ENCODE results near the gene PPIL4. TPM values are rescaled to one million over a fixed set of nuclear protein-coding genes. Genes with fewer than 3 reads are reported as not detected.

PPIL4 gene
- total and polyA plus RNA-seq, 2 of the 13 experiments (the other 11 are each of a cell fraction or from before 2014, with no cell fraction given), result 5.5 to 46.0 TPM

DNA sequence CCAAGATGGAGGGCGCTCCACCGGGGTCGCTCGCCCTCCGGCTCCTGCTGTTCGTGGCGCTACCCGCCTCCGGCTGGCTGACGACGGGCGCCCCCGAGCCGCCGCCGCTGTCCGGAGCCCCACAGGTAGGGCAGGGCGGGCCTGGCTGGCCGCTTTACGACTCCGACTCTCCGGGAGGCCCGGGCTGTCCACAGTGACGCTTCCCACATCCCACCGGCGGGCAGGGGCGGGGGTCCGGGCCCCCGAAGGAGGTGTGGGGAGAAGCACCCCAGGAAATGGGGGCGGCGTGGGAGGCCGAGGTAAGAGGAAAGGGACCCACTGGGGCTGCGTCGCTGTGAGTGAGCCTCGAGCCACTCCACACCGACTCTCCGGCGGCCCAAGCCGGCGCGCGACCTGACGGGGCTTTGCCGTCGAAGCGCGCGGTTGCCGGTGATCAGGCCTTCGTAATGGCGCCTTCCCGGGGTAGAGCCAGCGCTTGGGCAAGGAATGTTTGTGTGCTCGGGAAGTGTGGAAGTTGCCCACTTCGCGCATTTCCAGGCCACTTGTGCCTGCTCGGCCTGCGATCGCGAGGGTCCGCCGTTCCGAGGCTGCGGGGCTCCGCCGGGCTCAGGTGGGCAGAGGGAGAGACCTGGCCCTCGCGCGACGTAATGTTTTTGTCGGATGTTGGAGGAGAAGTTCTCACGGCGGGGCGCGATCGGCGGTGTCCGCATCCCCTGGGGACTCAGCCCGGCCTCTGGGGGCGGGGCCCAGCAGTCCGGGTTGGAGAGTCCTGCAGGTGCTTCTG, 20.8 kb upstream of the PPIL4 start (continued):
- TF ChIP-seq, protein P1, sequence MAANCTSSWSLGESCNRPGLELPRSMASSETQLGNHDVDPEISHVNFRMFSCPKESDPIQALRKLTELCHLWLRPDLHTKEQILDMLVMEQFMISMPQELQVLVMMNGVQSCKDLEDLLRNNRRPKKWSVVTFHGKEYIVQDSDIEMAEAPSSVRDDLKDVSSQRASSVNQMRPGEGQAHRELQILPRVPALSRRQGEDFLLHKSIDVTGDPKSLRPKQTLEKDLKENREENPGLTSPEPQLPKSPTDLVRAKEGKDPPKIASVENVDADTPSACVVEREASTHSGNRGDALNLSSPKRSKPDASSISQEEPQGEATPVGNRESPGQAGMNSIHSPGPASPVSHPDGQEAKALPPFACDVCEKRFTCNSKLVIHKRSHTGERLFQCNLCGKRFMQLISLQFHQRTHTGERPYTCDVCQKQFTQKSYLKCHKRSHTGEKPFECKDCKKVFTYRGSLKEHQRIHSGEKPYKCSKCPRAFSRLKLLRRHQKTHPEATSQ (CRISPR knock-in tag; IDR thresholded peaks at IDR 0.05; ENCODE audit: borderline replicate concordance), result peak; percentile 0; the same call in 1 of the 2 replicates
- TF ChIP-seq HOXA5 (CRISPR knock-in tag; IDR thresholded peaks at IDR 0.05) (peak; percentile 37; the same call in 1 of the 2 replicates), PPARG (CRISPR knock-in tag; conservative IDR thresholded peaks at IDR 0.05) (no peak; the same call in 1 of the 2 replicates), CREM (IDR thresholded peaks at IDR 0.05) (no peak), CREM (CRISPR knock-in tag; IDR thresholded peaks at IDR 0.05) (peak; percentile 4; the same call in 1 of the 2 replicates), ZNF790 (CRISPR knock-in tag; IDR thresholded peaks at IDR 0.05; ENCODE audit: borderline replicate concordance) (no peak), MED8 (CRISPR knock-in tag; IDR thresholded peaks at IDR 0.05; ENCODE audit: insufficient replicate concordance) (no peak), ERF (CRISPR knock-in tag; IDR thresholded peaks at IDR 0.05) (peak; percentile 15; the same call in 1 of the 2 replicates), TBP (CRISPR knock-in tag; IDR thresholded peaks at IDR 0.05) (no peak), ZNF235 (CRISPR knock-in tag; IDR thresholded peaks at IDR 0.05; ENCODE audit: borderline replicate concordance) (no peak), ZNF530 (CRISPR knock-in tag; IDR thresholded peaks at IDR 0.05; ENCODE audit: low read depth) (no peak), ZBTB42 (CRISPR knock-in tag; IDR thresholded peaks at IDR 0.05) (no peak), ZKSCAN8 (CRISPR knock-in tag; IDR thresholded peaks at IDR 0.05; ENCODE audit: borderline replicate concordance) (no peak), ZNF225 (CRISPR knock-in tag; IDR thresholded peaks at IDR 0.05) (peak; percentile 58; the same call in 1 of the 2 replicates)
- TF ChIP-seq, protein P2, sequence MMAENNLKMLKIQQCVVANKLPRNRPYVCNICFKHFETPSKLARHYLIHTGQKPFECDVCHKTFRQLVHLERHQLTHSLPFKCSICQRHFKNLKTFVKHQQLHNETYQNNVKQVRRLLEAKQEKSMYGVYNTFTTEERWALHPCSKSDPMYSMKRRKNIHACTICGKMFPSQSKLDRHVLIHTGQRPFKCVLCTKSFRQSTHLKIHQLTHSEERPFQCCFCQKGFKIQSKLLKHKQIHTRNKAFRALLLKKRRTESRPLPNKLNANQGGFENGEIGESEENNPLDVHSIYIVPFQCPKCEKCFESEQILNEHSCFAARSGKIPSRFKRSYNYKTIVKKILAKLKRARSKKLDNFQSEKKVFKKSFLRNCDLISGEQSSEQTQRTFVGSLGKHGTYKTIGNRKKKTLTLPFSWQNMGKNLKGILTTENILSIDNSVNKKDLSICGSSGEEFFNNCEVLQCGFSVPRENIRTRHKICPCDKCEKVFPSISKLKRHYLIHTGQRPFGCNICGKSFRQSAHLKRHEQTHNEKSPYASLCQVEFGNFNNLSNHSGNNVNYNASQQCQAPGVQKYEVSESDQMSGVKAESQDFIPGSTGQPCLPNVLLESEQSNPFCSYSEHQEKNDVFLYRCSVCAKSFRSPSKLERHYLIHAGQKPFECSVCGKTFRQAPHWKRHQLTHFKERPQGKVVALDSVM (CRISPR knock-in tag; IDR thresholded peaks at IDR 0.05), result peak; percentile 21; the same call in 1 of the 2 replicates
- TF ChIP-seq, protein P3, sequence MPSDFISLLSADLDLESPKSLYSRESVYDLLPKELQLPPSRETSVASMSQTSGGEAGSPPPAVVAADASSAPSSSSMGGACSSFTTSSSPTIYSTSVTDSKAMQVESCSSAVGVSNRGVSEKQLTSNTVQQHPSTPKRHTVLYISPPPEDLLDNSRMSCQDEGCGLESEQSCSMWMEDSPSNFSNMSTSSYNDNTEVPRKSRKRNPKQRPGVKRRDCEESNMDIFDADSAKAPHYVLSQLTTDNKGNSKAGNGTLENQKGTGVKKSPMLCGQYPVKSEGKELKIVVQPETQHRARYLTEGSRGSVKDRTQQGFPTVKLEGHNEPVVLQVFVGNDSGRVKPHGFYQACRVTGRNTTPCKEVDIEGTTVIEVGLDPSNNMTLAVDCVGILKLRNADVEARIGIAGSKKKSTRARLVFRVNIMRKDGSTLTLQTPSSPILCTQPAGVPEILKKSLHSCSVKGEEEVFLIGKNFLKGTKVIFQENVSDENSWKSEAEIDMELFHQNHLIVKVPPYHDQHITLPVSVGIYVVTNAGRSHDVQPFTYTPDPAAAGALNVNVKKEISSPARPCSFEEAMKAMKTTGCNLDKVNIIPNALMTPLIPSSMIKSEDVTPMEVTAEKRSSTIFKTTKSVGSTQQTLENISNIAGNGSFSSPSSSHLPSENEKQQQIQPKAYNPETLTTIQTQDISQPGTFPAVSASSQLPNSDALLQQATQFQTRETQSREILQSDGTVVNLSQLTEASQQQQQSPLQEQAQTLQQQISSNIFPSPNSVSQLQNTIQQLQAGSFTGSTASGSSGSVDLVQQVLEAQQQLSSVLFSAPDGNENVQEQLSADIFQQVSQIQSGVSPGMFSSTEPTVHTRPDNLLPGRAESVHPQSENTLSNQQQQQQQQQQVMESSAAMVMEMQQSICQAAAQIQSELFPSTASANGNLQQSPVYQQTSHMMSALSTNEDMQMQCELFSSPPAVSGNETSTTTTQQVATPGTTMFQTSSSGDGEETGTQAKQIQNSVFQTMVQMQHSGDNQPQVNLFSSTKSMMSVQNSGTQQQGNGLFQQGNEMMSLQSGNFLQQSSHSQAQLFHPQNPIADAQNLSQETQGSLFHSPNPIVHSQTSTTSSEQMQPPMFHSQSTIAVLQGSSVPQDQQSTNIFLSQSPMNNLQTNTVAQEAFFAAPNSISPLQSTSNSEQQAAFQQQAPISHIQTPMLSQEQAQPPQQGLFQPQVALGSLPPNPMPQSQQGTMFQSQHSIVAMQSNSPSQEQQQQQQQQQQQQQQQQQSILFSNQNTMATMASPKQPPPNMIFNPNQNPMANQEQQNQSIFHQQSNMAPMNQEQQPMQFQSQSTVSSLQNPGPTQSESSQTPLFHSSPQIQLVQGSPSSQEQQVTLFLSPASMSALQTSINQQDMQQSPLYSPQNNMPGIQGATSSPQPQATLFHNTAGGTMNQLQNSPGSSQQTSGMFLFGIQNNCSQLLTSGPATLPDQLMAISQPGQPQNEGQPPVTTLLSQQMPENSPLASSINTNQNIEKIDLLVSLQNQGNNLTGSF (CRISPR knock-in tag; IDR thresholded peaks at IDR 0.05), result no peak
- TF ChIP-seq, protein P4, sequence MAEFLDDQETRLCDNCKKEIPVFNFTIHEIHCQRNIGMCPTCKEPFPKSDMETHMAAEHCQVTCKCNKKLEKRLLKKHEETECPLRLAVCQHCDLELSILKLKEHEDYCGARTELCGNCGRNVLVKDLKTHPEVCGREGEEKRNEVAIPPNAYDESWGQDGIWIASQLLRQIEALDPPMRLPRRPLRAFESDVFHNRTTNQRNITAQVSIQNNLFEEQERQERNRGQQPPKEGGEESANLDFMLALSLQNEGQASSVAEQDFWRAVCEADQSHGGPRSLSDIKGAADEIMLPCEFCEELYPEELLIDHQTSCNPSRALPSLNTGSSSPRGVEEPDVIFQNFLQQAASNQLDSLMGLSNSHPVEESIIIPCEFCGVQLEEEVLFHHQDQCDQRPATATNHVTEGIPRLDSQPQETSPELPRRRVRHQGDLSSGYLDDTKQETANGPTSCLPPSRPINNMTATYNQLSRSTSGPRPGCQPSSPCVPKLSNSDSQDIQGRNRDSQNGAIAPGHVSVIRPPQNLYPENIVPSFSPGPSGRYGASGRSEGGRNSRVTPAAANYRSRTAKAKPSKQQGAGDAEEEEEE (CRISPR knock-in tag; IDR thresholded peaks at IDR 0.05; ENCODE audit: borderline replicate concordance), result no peak
